Caco-2 (cell line): ENCODE results near the gene ATP9B. TPM values are rescaled to one million over a fixed set of nuclear protein-coding genes. Genes with fewer than 3 reads are reported as not detected.

ENCODE experiments used
- BruUV-seq: library from RNA; stranded (reverse); fragments of 400-500 nt; replicated peaks from 2 replicates; lab custom pipeline; 2021; lab: Mats Ljungman, UMichigan
- CTCF ChIA-PET: fragments of 300-600 bp; sonication (Branson Sonifier 250); formaldehyde crosslinking; loops from one replicate; lab custom pipeline; 2022; ENCODE audit warnings: antibody characterized with exemption; lab: Charles Lee
- POLR2A ChIA-PET: fragments of 300-600 bp; sonication (Branson Sonifier 250); formaldehyde crosslinking; loops from one replicate; lab custom pipeline; 2022; ENCODE audit warnings: antibody characterized with exemption; lab: Charles Lee
- DNase-seq, 2 experiments: peaks; one replicate each; pipeline versions ENCODE4 v3.0.0 to v3.0.0-alpha.2; 2020 to 2022
- H3K27me3 ChIP-seq: replicated peaks from 2 replicates; pipeline ENCODE4 v1.6.0; 2011; ENCODE audit warnings: low read length; ENCODE audit not compliant: control insufficient read depth, insufficient read depth
- H3K36me3 ChIP-seq: 2 replicates; pipeline ENCODE4 v1.5.1; 2011; ENCODE audit warnings: low read length; ENCODE audit not compliant: control insufficient read depth, insufficient read depth
- H3K4me1 ChIP-seq: fragments of 250-450 bp; sonication (Bioruptor Pico); 2 replicates; pipeline ENCODE4 v1.5.1; 2020; ENCODE audit warnings: mild to moderate bottlenecking
- H3K4me3 ChIP-seq: 2 replicates; pipeline ENCODE4 v1.5.1; 2011; ENCODE audit warnings: low read depth, mild to moderate bottlenecking, control low read depth, low read length
- H3K9me3 ChIP-seq: fragments of 250-450 bp; sonication (Bioruptor Pico); 2 replicates; pipeline ENCODE4 v1.5.1; 2020; ENCODE audit warnings: mild to moderate bottlenecking, moderate library complexity
- H3K27ac Mint-ChIP-seq: one replicate; pipeline ENCODE4 v1.8.0; 2022; ENCODE audit warnings: mixed read lengths; ENCODE audit not compliant: unreplicated experiment
- H3K27me3 Mint-ChIP-seq: one replicate; pipeline ENCODE4 v1.8.0; 2022; ENCODE audit warnings: mixed read lengths; ENCODE audit not compliant: insufficient read depth, unreplicated experiment
- H3K36me3 Mint-ChIP-seq: one replicate; pipeline ENCODE4 v1.8.0; 2022; ENCODE audit warnings: mild to moderate bottlenecking, mixed read lengths; ENCODE audit not compliant: insufficient read depth, unreplicated experiment
- H3K4me1 Mint-ChIP-seq: one replicate; pipeline ENCODE4 v1.8.0; 2022; ENCODE audit warnings: low read depth, mixed read lengths; ENCODE audit not compliant: unreplicated experiment
- H3K4me3 Mint-ChIP-seq: one replicate; pipeline ENCODE4 v1.8.0; 2022; ENCODE audit warnings: mild to moderate bottlenecking, moderate library complexity, mixed read lengths; ENCODE audit not compliant: unreplicated experiment
- H3K9me3 Mint-ChIP-seq: one replicate; pipeline ENCODE4 v1.8.0; 2022; ENCODE audit warnings: mixed read lengths; ENCODE audit not compliant: unreplicated experiment
- CTCF ChIP-seq, 2 experiments: fragments of 200-600 bp in 1 of 2; IDR thresholded peaks; 1 replicate in 1 of 2; 2 replicates in 1 of 2; pipeline versions ENCODE4 v1.5.1 to v1.8.0; 2011 to 2022; ENCODE audit warnings: antibody characterized with exemption in 1 of 2, control low read depth in 1 of 2, inconsistent platforms in 1 of 2, low read depth in 1 of 2, low read length in 1 of 2, mild to moderate bottlenecking in 1 of 2, moderate library complexity in 1 of 2; ENCODE audit not compliant: insufficient read depth in 1 of 2, severe bottlenecking in 1 of 2, unreplicated experiment in 1 of 2
- intact Hi-C: fragments of 100-400 bp; cut with micrococcal nuclease; formaldehyde crosslinking; loops from one replicate; pipeline ENCODE4 v1.10.0; 2022; ENCODE audit not compliant: unreplicated experiment
- total RNA-seq: library from RNA; stranded (reverse); gene quantifications from 2 replicates; pipeline ENCODE4 v1.2.3, GENCODE V29; 2022

The ATP9B gene
- total RNA-seq, 1 experiment from 2014 or later = 15.8 TPM

- Histone ChIP-seq H3K4me3 (no peak overlapping the region), H3K4me1 (no peaks in the 10 kb centered on the region; the same call in 1 of the 2 replicates), H3K9me3 (no peaks in the 10 kb centered on the region), H3K27me3 (no peaks in the 10 kb centered on the region), H3K36me3 (no peaks in the 10 kb centered on the region)
- H3K27me3 Mint-ChIP-seq = no peaks in the 10 kb centered on the region
- H3K36me3 Mint-ChIP-seq = no peaks in the 10 kb centered on the region
- CTCF ChIA-PET = no interaction called here
- DNase-seq = no peak
- no peak for TF ChIP-seq CTCF (IDR thresholded peaks at IDR 0.05; ENCODE audit: insufficient read depth in 1 of 2, low read depth in 1 of 2, low read length in 1 of 2, severe bottlenecking in 1 of 2, unreplicated experiment in 1 of 2)
- H3K4me1 Mint-ChIP-seq = no peaks in the 10 kb centered on the region
- no TSS peak for BruUV-seq
- H3K9me3 Mint-ChIP-seq = no peaks in the 10 kb centered on the region
- POLR2A ChIA-PET = no interaction called here
- H3K27ac Mint-ChIP-seq = no peak overlapping the region
- intact Hi-C loops = no loop called here
- H3K4me3 Mint-ChIP-seq = no peak overlapping the region
These were observed 142.7 kb downstream of the ATP9B start for GRCh38 chr18:79211844-79212243.

- no peaks in the 10 kb centered on the region for H3K4me1 Mint-ChIP-seq
- BruUV-seq = no TSS peak
These were observed 144.9 kb downstream of the ATP9B start for GRCh38 chr18:79214056-79214455.

GRCh38 chr18:79216176-79216575 is 147.0 kb downstream of the ATP9B start:
- BruUV-seq = no TSS peak
- Histone ChIP-seq H3K9me3 (no peaks in the 10 kb centered on the region), H3K4me3 (no peak overlapping the region), H3K36me3 (no peaks in the 10 kb centered on the region), H3K4me1 (no peaks in the 10 kb centered on the region; the same call in 1 of the 2 replicates), H3K27me3 (no peaks in the 10 kb centered on the region)
- no peak for TF ChIP-seq CTCF (IDR thresholded peaks at IDR 0.05; ENCODE audit: insufficient read depth in 1 of 2, low read depth in 1 of 2, low read length in 1 of 2, severe bottlenecking in 1 of 2, unreplicated experiment in 1 of 2)
- no peaks in the 10 kb centered on the region for H3K4me1 Mint-ChIP-seq
- H3K4me3 Mint-ChIP-seq = no peak overlapping the region
- POLR2A ChIA-PET = no interaction called here
- CTCF ChIA-PET = no interaction called here
- intact Hi-C loops = no loop called here
- H3K27me3 Mint-ChIP-seq = no peaks in the 10 kb centered on the region
- peaks cover 6% of the 10 kb centered on the region for H3K36me3 Mint-ChIP-seq
- no peak overlapping the region for H3K27ac Mint-ChIP-seq
- no peaks in the 10 kb centered on the region for H3K9me3 Mint-ChIP-seq
- DNase-seq = no peak

More at GRCh38 chr18:79214056-79214455, 144.9 kb downstream of the ATP9B start:
- H3K36me3 Mint-ChIP-seq = peaks cover 5% of the 10 kb centered on the region
- no peaks in the 10 kb centered on the region for H3K9me3 Mint-ChIP-seq
- TF ChIP-seq CTCF (IDR thresholded peaks at IDR 0.05; ENCODE audit: insufficient read depth in 1 of 2, low read depth in 1 of 2, low read length in 1 of 2, severe bottlenecking in 1 of 2, unreplicated experiment in 1 of 2) = no peak
- no peak overlapping the region for H3K4me3 Mint-ChIP-seq
- CTCF ChIA-PET = no interaction called here
- H3K4me1 ChIP-seq = no peaks in the 10 kb centered on the region; the same call in 1 of the 2 replicates
- no peaks in the 10 kb centered on the region for H3K27me3 Mint-ChIP-seq
- H3K27ac Mint-ChIP-seq = no peak overlapping the region
- H3K4me3 ChIP-seq = no peak overlapping the region
- H3K27me3 ChIP-seq = no peaks in the 10 kb centered on the region
- POLR2A ChIA-PET = no interaction called here
- intact Hi-C loops = no loop called here
- H3K9me3 ChIP-seq = no peaks in the 10 kb centered on the region
- H3K36me3 ChIP-seq = no peaks in the 10 kb centered on the region
- no peak for DNase-seq
